GM12892 (cell line): ENCODE results near the gene LMAN2.

Experiments used
- POLR2A ChIP-seq: IDR thresholded peaks from 2 replicates; pipeline ENCODE4 v1.6.1; 2011; ENCODE audit warnings: low read depth, low read length, control low read depth
- POLR2AphosphoS5 ChIP-seq: IDR thresholded peaks from 2 replicates; pipeline ENCODE4 v1.6.1; 2011; ENCODE audit warnings: low read depth, low read length, control low read depth

DNA sequence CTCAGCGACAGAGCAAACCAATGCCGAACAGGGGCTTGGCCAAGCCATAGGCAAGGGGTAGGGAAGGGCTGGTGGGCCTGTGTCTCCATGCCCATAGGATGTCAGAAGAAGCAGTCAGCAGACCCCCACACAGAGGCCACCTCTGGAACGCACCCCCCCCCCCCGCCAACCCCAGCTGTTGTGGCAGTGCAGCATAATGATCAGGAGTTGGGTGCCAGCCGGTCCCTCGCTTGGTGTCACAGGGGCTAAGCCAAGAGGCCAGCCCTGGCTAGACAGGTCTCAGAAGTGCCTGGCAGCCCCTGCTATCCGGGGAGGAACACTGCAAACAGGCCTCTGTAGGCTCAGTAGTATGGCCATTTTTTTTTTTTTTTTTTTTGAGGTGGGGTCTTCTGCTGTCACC is 36.1 kb downstream of the LMAN2 start:
- no peak for TF ChIP-seq POLR2A
- TF ChIP-seq POLR2AphosphoS5: no peak
